Duodenal mucosa (tissue), 2 donors: ENCODE results near the gene ADAMTS12.
A peak's percentile ranks its signal among the peaks of the same experiment; 100 is the strongest.
"Not testable (repeated sequence)": the region's sequence is repeated elsewhere in the genome, so short reads cannot be mapped to it uniquely, and the experiment has no call there.

Experiments
- H3K27ac ChIP-seq: one replicate; pipeline ENCODE4 v1.7.0; 2013; ENCODE audit warnings: low read depth, low read length
- H3K27me3 ChIP-seq, 2 donors: one replicate each; pipeline ENCODE4 v1.7.0; 2013; ENCODE audit warnings: low read length in 2 of 2, control low read depth in 1 of 2; ENCODE audit not compliant: insufficient read depth in 2 of 2, control insufficient read depth in 1 of 2
- H3K36me3 ChIP-seq, 2 donors: one replicate each; pipeline ENCODE4 v1.7.0; 2013; ENCODE audit warnings: low read length in 2 of 2, control low read depth in 1 of 2; ENCODE audit not compliant: insufficient read depth in 2 of 2, control insufficient read depth in 1 of 2
- H3K4me1 ChIP-seq, 2 donors: one replicate each; pipeline ENCODE4 v1.7.0; 2013; ENCODE audit warnings: low read length in 2 of 2, control low read depth in 1 of 2; ENCODE audit not compliant: insufficient read depth in 2 of 2, control insufficient read depth in 1 of 2
- H3K4me3 ChIP-seq, 2 donors: one replicate each; pipeline ENCODE4 v1.7.0; 2013; ENCODE audit warnings: low read length in 2 of 2, low read depth in 1 of 2
- H3K9ac ChIP-seq, 2 donors: one replicate each; pipeline ENCODE4 v1.7.0; 2013; ENCODE audit warnings: low read length in 2 of 2, low read depth in 1 of 2
- H3K9me3 ChIP-seq, 2 donors: one replicate each; pipeline ENCODE4 v1.7.0; 2013; ENCODE audit warnings: low read length in 2 of 2, control low read depth in 1 of 2; ENCODE audit not compliant: control insufficient read depth in 1 of 2

ADAMTS12 gene

DNA sequence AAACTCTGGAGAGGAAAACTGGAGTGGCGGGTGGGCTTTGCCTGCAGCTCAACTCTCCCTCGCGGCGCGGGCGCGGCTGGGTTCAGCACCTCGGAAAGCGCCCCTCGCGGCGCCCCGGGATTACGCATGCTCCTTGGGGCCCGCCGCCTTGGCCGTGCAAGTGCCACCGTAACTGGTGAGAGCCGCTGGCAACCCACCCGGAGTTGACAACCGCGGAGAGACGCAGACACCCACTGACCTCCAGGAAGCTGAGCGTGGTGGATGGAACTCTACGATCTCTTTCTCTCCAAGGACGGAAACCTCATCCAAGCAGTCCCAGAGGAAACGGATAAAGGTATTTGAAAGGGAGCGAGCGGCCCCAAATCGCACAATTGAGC lies 44.2 kb upstream of the ADAMTS12 start:
- Histone ChIP-seq H3K27me3 (peaks cover 9 to 29% of the 10 kb centered on the region in 2 donors), H3K27ac (no peak overlapping the region), H3K9me3 (no peaks in the 10 kb centered on the region), H3K36me3 (no peaks in the 10 kb centered on the region), H3K4me3 (peak overlapping the region; percentile 34 to 39), H3K9ac (no peak overlapping the region), H3K4me1 (peaks cover 5% of the 10 kb centered on the region in 2 donors)

DNA sequence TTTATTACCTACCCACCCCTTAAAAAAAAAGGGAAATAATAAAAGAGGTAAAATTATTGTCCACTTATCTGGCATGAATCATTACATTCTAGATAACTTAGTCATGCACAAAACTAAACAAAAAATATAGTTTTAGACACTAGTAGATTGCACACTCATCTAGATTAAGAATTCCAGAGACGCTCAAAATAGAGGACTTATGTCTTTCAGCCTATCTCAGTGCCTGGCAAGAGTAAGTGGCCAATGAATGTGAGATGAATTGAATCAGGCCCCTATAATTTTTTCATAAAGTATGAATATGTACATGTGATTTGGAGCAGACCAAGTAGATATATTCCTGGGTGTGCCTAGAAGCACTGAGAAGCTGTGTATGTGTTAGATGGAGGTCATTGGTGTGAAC lies 42.4 kb upstream of the ADAMTS12 start:
- Histone ChIP-seq H3K4me3 (no peak overlapping the region), H3K4me1 (peaks cover 5% of the 10 kb centered on the region in 2 donors), H3K36me3 (no peaks in the 10 kb centered on the region), H3K27ac (no peak overlapping the region), H3K27me3 (peaks cover 9 to 23% of the 10 kb centered on the region in 2 donors), H3K9ac (no peak overlapping the region), H3K9me3 (no peaks in the 10 kb centered on the region)

GRCh38 chr5:33933723-33934169 lies 42.0 kb upstream of the ADAMTS12 start:
- H3K9me3 ChIP-seq, result no peaks in the 10 kb centered on the region
- H3K36me3 ChIP-seq, result no peaks in the 10 kb centered on the region
- peaks cover 5% of the 10 kb centered on the region in 2 donors for H3K4me1 ChIP-seq
- no peak overlapping the region for H3K27ac ChIP-seq
- H3K9ac ChIP-seq, result no peak overlapping the region
- H3K27me3 ChIP-seq, result peaks cover 9 to 20% of the 10 kb centered on the region in 2 donors
- no peak overlapping the region for H3K4me3 ChIP-seq

DNA sequence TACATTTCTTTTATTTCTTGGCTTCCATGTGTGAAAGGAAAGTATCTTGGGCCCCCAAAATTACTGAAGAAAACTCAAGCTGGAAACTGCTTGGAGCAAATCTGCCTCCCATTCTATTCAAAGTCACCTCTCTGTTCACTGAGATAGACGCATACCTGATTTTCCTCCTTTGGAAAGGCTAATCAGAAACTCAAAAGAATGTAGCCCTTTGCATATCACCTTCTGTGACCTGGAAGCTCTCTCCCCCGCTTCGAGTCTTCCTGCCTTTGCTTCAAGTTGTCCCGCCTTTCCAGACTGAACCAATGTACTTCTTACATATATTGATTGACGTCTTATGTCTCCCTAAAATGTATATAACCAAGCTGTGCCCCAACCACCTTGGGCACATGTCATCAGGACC lies 39.3 kb upstream of the ADAMTS12 start:
- Histone ChIP-seq H3K9ac (no peak overlapping the region), H3K27me3 (peaks cover 0 to 6% of the 10 kb centered on the region in 2 donors), H3K4me1 (peaks cover 2 to 4% of the 10 kb centered on the region in 2 donors), H3K36me3 (no peaks in the 10 kb centered on the region), H3K9me3 (no peaks in the 10 kb centered on the region), H3K4me3 (no peak overlapping the region), H3K27ac (no peak overlapping the region)

- Histone ChIP-seq H3K9ac (no peak overlapping the region), H3K36me3 (no peaks in the 10 kb centered on the region), H3K4me1 (no peaks in the 10 kb centered on the region), H3K27ac (no peak overlapping the region), H3K9me3 (no peaks in the 10 kb centered on the region), H3K27me3 (peaks cover 0 to 1% of the 10 kb centered on the region in 2 donors), H3K4me3 (no peak overlapping the region)
Measured at GRCh38 chr5:33929925-33930690, 38.3 kb upstream of the ADAMTS12 start.

DNA sequence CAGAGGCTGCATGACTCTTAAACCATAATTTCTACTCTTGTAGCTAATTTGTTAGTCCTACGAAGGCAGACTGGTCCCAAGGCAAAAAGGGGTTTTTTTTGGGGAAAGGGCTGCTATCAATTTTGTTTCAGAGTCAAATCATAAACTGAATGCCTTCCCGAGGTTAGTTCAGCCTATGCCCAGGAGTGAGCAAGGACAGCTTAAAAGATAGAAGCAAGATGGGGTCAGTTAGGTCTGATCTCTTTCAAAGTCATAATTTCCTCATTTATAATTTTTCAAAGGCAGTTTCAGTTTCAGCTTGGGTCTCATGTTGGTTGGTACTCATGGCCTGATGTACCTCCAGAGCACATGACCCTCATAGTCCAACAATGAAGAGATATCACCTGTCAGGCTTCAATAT lies 36.5 kb upstream of the ADAMTS12 start:
- H3K4me3 ChIP-seq, result no peak overlapping the region
- no peaks in the 10 kb centered on the region for H3K9me3 ChIP-seq
- no peaks in the 10 kb centered on the region for H3K27me3 ChIP-seq
- H3K4me1 ChIP-seq, result no peaks in the 10 kb centered on the region
- H3K9ac ChIP-seq, result no peak overlapping the region
- no peaks in the 10 kb centered on the region for H3K36me3 ChIP-seq
- no peak overlapping the region for H3K27ac ChIP-seq

GRCh38 chr5:33927685-33928084 lies 35.9 kb upstream of the ADAMTS12 start:
- no peaks in the 10 kb centered on the region for H3K36me3 ChIP-seq
- no peaks in the 10 kb centered on the region for H3K27me3 ChIP-seq

DNA sequence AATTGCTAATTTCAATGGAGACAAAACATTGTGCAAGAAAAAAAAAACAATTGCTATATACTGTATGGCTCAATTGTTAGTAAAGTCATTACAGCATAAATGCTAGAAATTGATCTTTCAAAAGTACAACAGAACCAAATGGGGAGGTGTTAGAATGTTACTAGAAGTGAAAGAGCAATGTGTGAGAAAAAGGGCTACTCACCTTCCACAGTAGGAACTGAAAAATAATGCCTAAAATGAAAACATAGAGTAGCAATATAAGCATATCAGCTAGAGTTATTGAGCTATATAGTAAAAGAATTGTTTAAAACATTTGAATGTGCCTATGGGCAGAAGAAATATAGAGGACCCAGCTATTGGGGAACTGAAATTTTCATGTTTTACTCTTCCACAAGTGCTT lies 33.5 kb upstream of the ADAMTS12 start:
- H3K27me3 ChIP-seq, result no peaks in the 10 kb centered on the region
- no peaks in the 10 kb centered on the region for H3K36me3 ChIP-seq
- no peak overlapping the region for H3K9ac ChIP-seq
- H3K4me3 ChIP-seq, result no peak overlapping the region
- no peaks in the 10 kb centered on the region for H3K4me1 ChIP-seq
- H3K27ac ChIP-seq, result no peak overlapping the region
- no peaks in the 10 kb centered on the region for H3K9me3 ChIP-seq

More at GRCh38 chr5:33927685-33928084, 35.9 kb upstream of the ADAMTS12 start:
- no peak overlapping the region for H3K9ac ChIP-seq
- no peaks in the 10 kb centered on the region for H3K4me1 ChIP-seq
- H3K9me3 ChIP-seq, result no peaks in the 10 kb centered on the region
- H3K4me3 ChIP-seq, result no peak overlapping the region
- no peak overlapping the region for H3K27ac ChIP-seq

GRCh38 chr5:33921002-33921401 lies 29.2 kb upstream of the ADAMTS12 start:
- Histone ChIP-seq H3K9me3 (no peaks in the 10 kb centered on the region), H3K27ac (no peak overlapping the region), H3K36me3 (no peaks in the 10 kb centered on the region), H3K4me1 (no peaks in the 10 kb centered on the region), H3K4me3 (no peak overlapping the region), H3K9ac (no peak overlapping the region), H3K27me3 (no peaks in the 10 kb centered on the region)

- not testable (repeated sequence) for H3K9ac ChIP-seq, H3K36me3 ChIP-seq, H3K27me3 ChIP-seq, H3K27ac ChIP-seq, H3K4me1 ChIP-seq, H3K4me3 ChIP-seq, H3K9me3 ChIP-seq
Measured at GRCh38 chr5:33914844-33915243, 23.1 kb upstream of the ADAMTS12 start.
